ENCODE results near the gene RALB.

Gene RALB

GRCh38 chr2:120267348-120267747, 14.7 kb downstream of the RALB start:
- TF ChIP-seq ZFX (IDR thresholded peaks at IDR 0.05; ENCODE audit: borderline replicate concordance): no peak
- TF ChIP-seq CTCF (IDR thresholded peaks at IDR 0.05): no peak
- H3K27ac ChIP-seq: no peak overlapping the region

GRCh38 chr2:120269076-120269744, 16.6 kb downstream of the RALB start:
- no peak for TF ChIP-seq ZFX (IDR thresholded peaks at IDR 0.05; ENCODE audit: borderline replicate concordance)
- no peak for TF ChIP-seq CTCF (IDR thresholded peaks at IDR 0.05)
- H3K27ac ChIP-seq: no peak overlapping the region

GRCh38 chr2:120269816-120270215, 17.2 kb downstream of the RALB start:
- TF ChIP-seq ZFX (IDR thresholded peaks at IDR 0.05; ENCODE audit: borderline replicate concordance) (no peak), CTCF (IDR thresholded peaks at IDR 0.05) (no peak)
- H3K27ac ChIP-seq: no peak overlapping the region

GRCh38 chr2:120271711-120272379, 19.2 kb downstream of the RALB start:
- no peak for TF ChIP-seq ZFX (IDR thresholded peaks at IDR 0.05; ENCODE audit: borderline replicate concordance)
- TF ChIP-seq CTCF (IDR thresholded peaks at IDR 0.05): no peak
- no peak overlapping the region for H3K27ac ChIP-seq

- no peak overlapping the region for H3K27ac ChIP-seq
- no peak for TF ChIP-seq ZFX (IDR thresholded peaks at IDR 0.05; ENCODE audit: borderline replicate concordance)
- TF ChIP-seq CTCF (IDR thresholded peaks at IDR 0.05): no peak
Observed at GRCh38 chr2:120272763-120273481, 20.3 kb downstream of the RALB start.

GRCh38 chr2:120275617-120276400, 23.2 kb downstream of the RALB start:
- H3K27ac ChIP-seq: no peak overlapping the region
- TF ChIP-seq ZFX (IDR thresholded peaks at IDR 0.05; ENCODE audit: borderline replicate concordance): no peak
- no peak for TF ChIP-seq CTCF (IDR thresholded peaks at IDR 0.05)
